ENCODE results near the gene GET4. TPM values are rescaled to one million over a fixed set of nuclear protein-coding genes. Genes with fewer than 3 reads are reported as not detected.

Gene GET4
- total RNA-seq, 1 donor from 2014 or later = 19.1 TPM

GRCh38 chr7:892648-893593 is 16.6 kb downstream of the GET4 start:
- ATAC-seq (no peak), DNase-seq (ENCODE audit: missing footprints) (no peak)
- intact Hi-C loops (cut with DNase I) = no loop called here

- ATAC-seq (no peak), DNase-seq (ENCODE audit: missing footprints) (no peak)
- intact Hi-C loops (cut with DNase I) = no loop called here
These were observed 17.3 kb downstream of the GET4 start for GRCh38 chr7:893686-894085.

- ATAC-seq (no peak), DNase-seq (ENCODE audit: missing footprints) (no peak)
- intact Hi-C loops (cut with DNase I) = no loop called here
These were observed 18.0 kb downstream of the GET4 start for GRCh38 chr7:894164-894867.

GRCh38 chr7:894927-895450 is 18.6 kb downstream of the GET4 start:
- intact Hi-C loops (cut with DNase I) = no loop called here
- peak; percentile 11 for DNase-seq (ENCODE audit: missing footprints)
- ATAC-seq = no peak

- intact Hi-C loops (cut with DNase I) = no loop called here
- peak; percentile 47 for DNase-seq (ENCODE audit: missing footprints)
These were observed 19.2 kb downstream of the GET4 start for GRCh38 chr7:895451-896052.

GRCh38 chr7:896346-897075 is 20.2 kb downstream of the GET4 start:
- DNase-seq (ENCODE audit: missing footprints) (no peak), ATAC-seq (no peak)
- intact Hi-C loops (cut with DNase I) = no loop called here

More at GRCh38 chr7:895451-896052, 19.2 kb downstream of the GET4 start:
- no peak for ATAC-seq

GRCh38 chr7:897086-897485 is 20.7 kb downstream of the GET4 start:
- no peak for ATAC-seq
- intact Hi-C loops (cut with DNase I) = no loop called here
- DNase-seq (ENCODE audit: missing footprints) = no peak

GRCh38 chr7:897771-898376 is 21.5 kb downstream of the GET4 start:
- DNase-seq (ENCODE audit: missing footprints) (no peak), ATAC-seq (peak; percentile 9)
- intact Hi-C loops (cut with DNase I) = no loop called here

GRCh38 chr7:898460-898854 is 22.1 kb downstream of the GET4 start:
- intact Hi-C loops (cut with DNase I) = no loop called here
- ATAC-seq (peak; percentile 3), DNase-seq (ENCODE audit: missing footprints) (no peak)

GRCh38 chr7:898855-899681 is 22.7 kb downstream of the GET4 start:
- no peak for ATAC-seq
- no peak for DNase-seq (ENCODE audit: missing footprints)
- intact Hi-C loops (cut with DNase I) = no loop called here

GRCh38 chr7:899806-900205 is 23.5 kb downstream of the GET4 start:
- DNase-seq (ENCODE audit: missing footprints) = no peak
- ATAC-seq = no peak
- intact Hi-C loops (cut with DNase I) = loop anchor here (10.0 kb wide), 1 partner anchor 55 kb away; the partner anchor contains the start of gene ADAP1

- DNase-seq (ENCODE audit: missing footprints) (no peak), ATAC-seq (no peak)
- intact Hi-C loops (cut with DNase I) = loop anchor here (10.0 kb wide), 1 partner anchor 54 kb away; the partner anchor contains the start of gene ADAP1
These were observed 24.1 kb downstream of the GET4 start for GRCh38 chr7:900331-901040.

GRCh38 chr7:901041-901387 is 24.7 kb downstream of the GET4 start:
- intact Hi-C loops (cut with DNase I) = loop anchor here (10.0 kb wide), 1 partner anchor 54 kb away; the partner anchor contains the start of gene ADAP1
- DNase-seq (ENCODE audit: missing footprints) (no peak), ATAC-seq (peak; percentile 17)

- DNase-seq (ENCODE audit: missing footprints) (peak; percentile 87), ATAC-seq (peak; percentile 45)
- intact Hi-C loops (cut with DNase I) = loop anchor here (10.0 kb wide), 1 partner anchor 53 kb away; the partner anchor contains the start of gene ADAP1
These were observed 25.2 kb downstream of the GET4 start for GRCh38 chr7:901388-902154.

- intact Hi-C loops (cut with DNase I) = loop anchor here (10.0 kb wide), 1 partner anchor 52 kb away; the partner anchor contains the start of gene ADAP1
- DNase-seq (ENCODE audit: missing footprints) (no peak), ATAC-seq (no peak)
These were observed 26.6 kb downstream of the GET4 start for GRCh38 chr7:902996-903395.
